Measurements from ENCODE around the gene METRNL.

DNA sequence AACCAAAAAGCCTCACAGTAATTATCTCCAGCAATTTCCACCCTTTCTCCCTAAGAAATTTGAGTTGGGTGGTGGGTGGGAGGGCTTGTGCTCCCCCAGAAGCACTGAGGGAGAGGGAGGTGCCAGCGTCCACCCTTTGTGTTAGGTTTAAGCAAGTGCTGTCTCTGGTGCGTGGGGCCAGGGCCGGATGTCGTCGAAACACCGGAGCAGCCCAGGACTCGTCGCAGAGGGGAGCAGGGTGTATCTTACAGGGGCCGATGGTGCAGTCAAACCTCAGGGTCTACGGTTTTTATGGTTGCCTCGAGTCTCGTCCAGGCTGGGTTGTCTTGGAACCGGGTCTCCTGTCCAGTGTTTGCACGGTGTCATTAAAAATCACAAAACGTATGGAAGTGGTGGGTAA is 35.3 kb downstream of the METRNL start:
- TF ChIP-seq CTCF (IDR thresholded peaks at IDR 0.05; ENCODE audit: low read depth, low read length) (no peak), EZH2phosphoT487 (IDR thresholded peaks at IDR 0.05; ENCODE audit: low read depth) (no peak)
